Calu3 (cell line): ENCODE results near the gene PAX4. TPM values are rescaled to one million over a fixed set of nuclear protein-coding genes. Genes with fewer than 3 reads are reported as not detected.
A peak's percentile ranks its signal among the peaks of the same experiment; 100 is the strongest.

ENCODE experiments used
- BruUV-seq: library from RNA; stranded (reverse); fragments of 400-500 nt; replicated peaks from 2 replicates; lab custom pipeline; 2021; lab: Mats Ljungman, UMichigan
- CTCF ChIA-PET: fragments of 300-600 bp; sonication (Branson Sonifier 250); formaldehyde crosslinking; loops from one replicate; lab custom pipeline; 2022; ENCODE audit warnings: antibody characterized with exemption; lab: Charles Lee
- DNase-seq: peaks from one replicate; pipeline ENCODE4 v3.0.0; 2022
- H3K27ac Mint-ChIP-seq: one replicate; pipeline ENCODE4 v1.8.0; 2022; ENCODE audit warnings: mixed read lengths; ENCODE audit not compliant: unreplicated experiment
- H3K27me3 Mint-ChIP-seq: one replicate; pipeline ENCODE4 v1.8.0; 2022; ENCODE audit warnings: mixed read lengths; ENCODE audit not compliant: unreplicated experiment
- H3K36me3 Mint-ChIP-seq: one replicate; pipeline ENCODE4 v1.8.0; 2022; ENCODE audit warnings: mild to moderate bottlenecking, moderate library complexity, mixed read lengths; ENCODE audit not compliant: insufficient read depth, unreplicated experiment
- H3K4me1 Mint-ChIP-seq: one replicate; pipeline ENCODE4 v1.8.0; 2022; ENCODE audit warnings: mild to moderate bottlenecking, low read depth, mixed read lengths; ENCODE audit not compliant: unreplicated experiment
- H3K4me3 Mint-ChIP-seq: one replicate; pipeline ENCODE4 v1.8.0; 2022; ENCODE audit warnings: mild to moderate bottlenecking, low read depth, moderate library complexity, mixed read lengths; ENCODE audit not compliant: unreplicated experiment
- H3K9me3 Mint-ChIP-seq: one replicate; pipeline ENCODE4 v1.8.0; 2022; ENCODE audit warnings: low read depth, mixed read lengths; ENCODE audit not compliant: unreplicated experiment
- CTCF ChIP-seq: fragments of 200-600 bp; IDR thresholded peaks from one replicate; pipeline ENCODE4 v1.8.0; 2022; ENCODE audit warnings: antibody characterized with exemption; ENCODE audit not compliant: unreplicated experiment
- intact Hi-C: fragments of 100-400 bp; cut with micrococcal nuclease; formaldehyde crosslinking; loops from one replicate; pipeline ENCODE4 v1.10.0; 2022; ENCODE audit not compliant: unreplicated experiment
- total RNA-seq: library from RNA; stranded (reverse); gene quantifications from 2 replicates; pipeline ENCODE4 v1.2.3, GENCODE V29; 2022

Gene PAX4
- total RNA-seq, 1 experiment from 2014 or later = not detected

- no peak for DNase-seq
- intact Hi-C loops = no loop called here
- TF ChIP-seq CTCF = no peak
- no peaks in the 10 kb centered on the region for H3K36me3 Mint-ChIP-seq
- no TSS peak for BruUV-seq
- peaks cover 3% of the 10 kb centered on the region for H3K9me3 Mint-ChIP-seq
- CTCF ChIA-PET = no interaction called here
- H3K27ac Mint-ChIP-seq = no peak overlapping the region
- peaks cover 20% of the 10 kb centered on the region for H3K27me3 Mint-ChIP-seq
- H3K4me1 Mint-ChIP-seq = no peaks in the 10 kb centered on the region
- no peak overlapping the region for H3K4me3 Mint-ChIP-seq
Measured at GRCh38 chr7:127600885-127601284, 17.1 kb downstream of the PAX4 start.

- intact Hi-C loops = no loop called here
Measured at GRCh38 chr7:127598318-127598717, 19.6 kb downstream of the PAX4 start.

GRCh38 chr7:127595737-127596136, 22.2 kb downstream of the PAX4 start:
- Mint-ChIP-seq H3K4me3 (no peak overlapping the region), H3K4me1 (peaks cover 6% of the 10 kb centered on the region)
- intact Hi-C loops = no loop called here

More at GRCh38 chr7:127598318-127598717, 19.6 kb downstream of the PAX4 start:
- peak; percentile 19 for DNase-seq
- H3K36me3 Mint-ChIP-seq = peaks cover 6% of the 10 kb centered on the region
- no peak for TF ChIP-seq CTCF
- H3K9me3 Mint-ChIP-seq = no peaks in the 10 kb centered on the region
- CTCF ChIA-PET = no interaction called here
- BruUV-seq = no TSS peak
- peaks cover 6% of the 10 kb centered on the region for H3K4me1 Mint-ChIP-seq
- no peak overlapping the region for H3K27ac Mint-ChIP-seq
- H3K4me3 Mint-ChIP-seq = no peak overlapping the region
- H3K27me3 Mint-ChIP-seq = peaks cover 20% of the 10 kb centered on the region

GRCh38 chr7:127594490-127594889, 23.5 kb downstream of the PAX4 start:
- Mint-ChIP-seq H3K27me3 (no peaks in the 10 kb centered on the region), H3K4me1 (peaks cover 6% of the 10 kb centered on the region), H3K36me3 (peaks cover 16% of the 10 kb centered on the region), H3K4me3 (no peak overlapping the region), H3K9me3 (no peaks in the 10 kb centered on the region), H3K27ac (no peak overlapping the region)
- TF ChIP-seq CTCF = no peak
- intact Hi-C loops = no loop called here
- no TSS peak for BruUV-seq
- CTCF ChIA-PET = no interaction called here
- DNase-seq = no peak

More at GRCh38 chr7:127595737-127596136, 22.2 kb downstream of the PAX4 start:
- DNase-seq = no peak
- Mint-ChIP-seq H3K9me3 (no peaks in the 10 kb centered on the region), H3K36me3 (peaks cover 16% of the 10 kb centered on the region), H3K27me3 (peaks cover 8% of the 10 kb centered on the region), H3K27ac (no peak overlapping the region)
- TF ChIP-seq CTCF = no peak
- CTCF ChIA-PET = no interaction called here
- BruUV-seq = no TSS peak
